Ishikawa (cell line): ENCODE results near the gene ZIM2.

Source experiments
- EGR1 ChIP-seq: IDR thresholded peaks from 2 replicates; pipeline ENCODE4 v1.6.1; 2012
- NFIC ChIP-seq: IDR thresholded peaks from 2 replicates; pipeline ENCODE4 v1.6.1; 2012
- TAF1 ChIP-seq: IDR thresholded peaks from 2 replicates; pipeline ENCODE4 v1.6.1; 2012; ENCODE audit warnings: low read depth, mild to moderate bottlenecking

- TF ChIP-seq NFIC (no peak), EGR1 (no peak), TAF1 (no peak)
These were observed 34.0 kb upstream of the ZIM2 start for GRCh38 chr19:56874530-56874929.
